GM12865 (cell line): ENCODE measurements around the gene UBE2D3.

Experiments
- DNase-seq: peaks from one replicate; pipeline ENCODE4 v3.0.0; 2010; ENCODE audit warnings: low read depth
- H3K4me3 ChIP-seq: 2 replicates; pipeline ENCODE4 v1.5.1; 2011; ENCODE audit warnings: mild to moderate bottlenecking, low read depth, low read length, control low read depth
- CTCF ChIP-seq: IDR thresholded peaks from 2 replicates; pipeline ENCODE4 v1.5.1; 2011; ENCODE audit warnings: low read length, control low read depth, low read depth, inconsistent platforms; ENCODE audit not compliant: insufficient read depth; ENCODE audit errors: missing control alignments

The UBE2D3 gene

GRCh38 chr4:102780476-102781144 is 46.7 kb downstream of the UBE2D3 start:
- TF ChIP-seq CTCF: no peak
- H3K4me3 ChIP-seq: no peak overlapping the region
- no peak for DNase-seq

- H3K4me3 ChIP-seq: no peak overlapping the region
- no peak for TF ChIP-seq CTCF
- DNase-seq: no peak
These were observed 48.1 kb downstream of the UBE2D3 start for GRCh38 chr4:102779204-102779603.

GRCh38 chr4:102778720-102779119 is 48.6 kb downstream of the UBE2D3 start:
- no peak for TF ChIP-seq CTCF
- DNase-seq: no peak
- no peak overlapping the region for H3K4me3 ChIP-seq

- no peak for TF ChIP-seq CTCF
- DNase-seq: no peak
- H3K4me3 ChIP-seq: no peak overlapping the region
These were observed 51.5 kb downstream of the UBE2D3 start for GRCh38 chr4:102775805-102776204.

- H3K4me3 ChIP-seq: no peak overlapping the region
- no peak for TF ChIP-seq CTCF
- DNase-seq: no peak
These were observed 53.1 kb downstream of the UBE2D3 start for GRCh38 chr4:102774254-102774653.

GRCh38 chr4:102772738-102773340 is 54.5 kb downstream of the UBE2D3 start:
- no peak overlapping the region for H3K4me3 ChIP-seq
- no peak for TF ChIP-seq CTCF
- DNase-seq: no peak

- TF ChIP-seq CTCF: no peak
- H3K4me3 ChIP-seq: no peak overlapping the region
- DNase-seq: no peak
These were observed 62.5 kb downstream of the UBE2D3 start for GRCh38 chr4:102764901-102765300.
